SH-SY5Y (cell line): Measurements from ENCODE around the gene ZNF664.

Experiments used
- GATA2 ChIP-seq: IDR thresholded peaks from 2 replicates; pipeline ENCODE4 v1.6.1; 2011; ENCODE audit warnings: mild to moderate bottlenecking, low read depth, low read length
- GATA3 ChIP-seq: IDR thresholded peaks from 2 replicates; pipeline ENCODE4 v1.6.1; 2011; ENCODE audit warnings: low read depth, mild to moderate bottlenecking, low read length, moderate library complexity

ZNF664 gene

GRCh38 chr12:124033859-124034258 lies 60.8 kb downstream of the ZNF664 start:
- TF ChIP-seq GATA3 (no peak), GATA2 (no peak)

GRCh38 chr12:124034297-124034696 lies 61.3 kb downstream of the ZNF664 start:
- TF ChIP-seq GATA2: no peak
- TF ChIP-seq GATA3: no peak

GRCh38 chr12:124035163-124035562 lies 62.1 kb downstream of the ZNF664 start:
- no peak for TF ChIP-seq GATA3
- TF ChIP-seq GATA2: no peak

- TF ChIP-seq GATA2: no peak
- TF ChIP-seq GATA3: no peak
Observed at GRCh38 chr12:124036171-124036598, 63.2 kb downstream of the ZNF664 start.

- TF ChIP-seq GATA2: no peak
- TF ChIP-seq GATA3: no peak
Observed at GRCh38 chr12:124036657-124037109, 63.7 kb downstream of the ZNF664 start.

- TF ChIP-seq GATA2 (no peak), GATA3 (no peak)
Observed at GRCh38 chr12:124037331-124037730, 64.3 kb downstream of the ZNF664 start.

- TF ChIP-seq GATA2 (no peak), GATA3 (no peak)
Observed at GRCh38 chr12:124039276-124039675, 66.3 kb downstream of the ZNF664 start.

GRCh38 chr12:124040291-124040690 lies 67.3 kb downstream of the ZNF664 start:
- TF ChIP-seq GATA3 (no peak), GATA2 (no peak)

GRCh38 chr12:124040737-124041136 lies 67.7 kb downstream of the ZNF664 start:
- TF ChIP-seq GATA3 (no peak), GATA2 (no peak)

- TF ChIP-seq GATA3 (no peak), GATA2 (peak; percentile 38; the same call in 1 of the 2 replicates)
Observed at GRCh38 chr12:124041907-124042306, 68.9 kb downstream of the ZNF664 start.

- TF ChIP-seq GATA2 (no peak), GATA3 (no peak)
Observed at GRCh38 chr12:124044021-124044420, 71.0 kb downstream of the ZNF664 start.

- no peak for TF ChIP-seq GATA3
- no peak for TF ChIP-seq GATA2
Observed at GRCh38 chr12:124044809-124045321, 71.8 kb downstream of the ZNF664 start.

- TF ChIP-seq GATA2: no peak
- TF ChIP-seq GATA3: no peak
Observed at GRCh38 chr12:124045671-124046455, 72.8 kb downstream of the ZNF664 start.

- TF ChIP-seq GATA2: no peak
Observed at GRCh38 chr12:124046456-124046740, 73.4 kb downstream of the ZNF664 start.

- no peak for TF ChIP-seq GATA2
- TF ChIP-seq GATA3: no peak
Observed at GRCh38 chr12:124047045-124047566, 74.1 kb downstream of the ZNF664 start.

- TF ChIP-seq GATA3: peak; percentile 37; the same call in 1 of the 2 replicates
- TF ChIP-seq GATA2: peak; percentile 80
Observed at GRCh38 chr12:124049451-124050094, 76.6 kb downstream of the ZNF664 start.
